Activated CD4-positive, alpha-beta T cell treated with anti-CD3 and anti-CD28 coated beads for 36 hours (primary cell): ENCODE measurements around the gene SPARC. TPM values are rescaled to one million over a fixed set of nuclear protein-coding genes. Genes with fewer than 3 reads are reported as not detected.

ENCODE experiments used
- ATAC-seq: fragments of 200-7000 bp; cut with Tn5 transposase; one replicate; pipeline ENCODE4 v1.10.0; 2021; ENCODE audit warnings: mild to moderate bottlenecking, moderate library complexity
- CTCF ChIA-PET: fragments of 350-600 bp; sonication (Branson Sonifier 250); formaldehyde crosslinking; loops from one replicate; lab custom pipeline; 2021; ENCODE audit warnings: antibody characterized with exemption; lab: Charles Lee
- POLR2A ChIA-PET: fragments of 350-600 bp; sonication (Branson Sonifier 250); formaldehyde crosslinking; loops from one replicate; lab custom pipeline; 2021; ENCODE audit warnings: antibody characterized with exemption, inconsistent platforms; lab: Charles Lee
- DNase-seq: peaks from one replicate; pipeline ENCODE4 v3.0.0-alpha.2; 2020
- H3K27ac Mint-ChIP-seq: one replicate; pipeline ENCODE4 v1.8.0; 2021; ENCODE audit warnings: mixed read lengths
- H3K27me3 Mint-ChIP-seq: one replicate; pipeline ENCODE4 v1.8.0; 2021; ENCODE audit warnings: mixed read lengths
- H3K36me3 Mint-ChIP-seq: one replicate; pipeline ENCODE4 v1.8.0; 2021; ENCODE audit warnings: low read depth, mixed read lengths
- H3K4me1 Mint-ChIP-seq: one replicate; pipeline ENCODE4 v1.8.0; 2021; ENCODE audit warnings: mixed read lengths
- H3K4me3 Mint-ChIP-seq: one replicate; pipeline ENCODE4 v1.8.0; 2021; ENCODE audit warnings: mild to moderate bottlenecking, moderate library complexity, mixed read lengths
- H3K9me3 Mint-ChIP-seq: one replicate; pipeline ENCODE4 v1.8.0; 2021; ENCODE audit warnings: low read depth, mixed read lengths
- intact Hi-C, 2 experiments: fragments of 100-400 bp; cut with DNase I in 1 of 2; cut with micrococcal nuclease in 1 of 2; formaldehyde crosslinking; loops; one replicate each; pipeline versions ENCODE4 v1.14.2 to v1.15.1; 2022 to 2024; cut with DNase I, micrococcal nuclease
- total RNA-seq, 2 experiments: library from RNA; stranded (reverse); gene quantifications; one replicate each; pipeline ENCODE4 v1.2.3, GENCODE V29; 2021

SPARC gene
- total RNA-seq, 2 experiments from 2014 or later, result 0.30 to 0.67 TPM

- no peak for DNase-seq
- Mint-ChIP-seq H3K4me1 (peaks cover 4% of the 10 kb centered on the region), H3K27ac (no peak overlapping the region), H3K27me3 (no peaks in the 10 kb centered on the region), H3K9me3 (no peaks in the 10 kb centered on the region), H3K4me3 (no peak overlapping the region), H3K36me3 (no peaks in the 10 kb centered on the region)
- POLR2A ChIA-PET, result no interaction called here
- ATAC-seq, result no peak
- CTCF ChIA-PET, result interaction anchor here (0.6 to 3.6 kb wide), 2 partner anchors 80 to 84 kb away, joined by 3 to 45 read pairs; no protein-coding TSS in a partner anchor
- intact Hi-C loops, result loop anchor here in 1 of 2 experiments (5.0 kb wide), 3 partner anchors 101 to 851 kb away; partner anchors contain the start of gene ATOX1
These were observed 30.4 kb downstream of the SPARC start for GRCh38 chr5:151656311-151656710.

- H3K27me3 Mint-ChIP-seq, result no peaks in the 10 kb centered on the region
- H3K9me3 Mint-ChIP-seq, result no peaks in the 10 kb centered on the region
- no peak overlapping the region for H3K4me3 Mint-ChIP-seq
- intact Hi-C loops, result loop anchor here (1.0 to 5.0 kb wide), 7 partner anchors 39 to 333 kb away; partner anchors contain the start of gene SLC36A1 (in 2 of the 2)
- no peaks in the 10 kb centered on the region for H3K36me3 Mint-ChIP-seq
- ChIA-PET CTCF (interaction anchor here (0.6 to 4.7 kb wide), 56 partner anchors 8 to 557 kb away, joined by 3 to 42 read pairs (median 4); partner anchors contain the start of gene SLC36A1), POLR2A (interaction anchor here (2.1 kb wide), 1 partner anchor 205 kb away, joined by 9 read pairs; the partner anchor contains the start of gene SLC36A1)
- peak; percentile 85 for DNase-seq
- peaks cover 4% of the 10 kb centered on the region for H3K4me1 Mint-ChIP-seq
- ATAC-seq, result peak; percentile 96
- H3K27ac Mint-ChIP-seq, result no peak overlapping the region
These were observed 34.6 kb downstream of the SPARC start for GRCh38 chr5:151651997-151652645.

DNA sequence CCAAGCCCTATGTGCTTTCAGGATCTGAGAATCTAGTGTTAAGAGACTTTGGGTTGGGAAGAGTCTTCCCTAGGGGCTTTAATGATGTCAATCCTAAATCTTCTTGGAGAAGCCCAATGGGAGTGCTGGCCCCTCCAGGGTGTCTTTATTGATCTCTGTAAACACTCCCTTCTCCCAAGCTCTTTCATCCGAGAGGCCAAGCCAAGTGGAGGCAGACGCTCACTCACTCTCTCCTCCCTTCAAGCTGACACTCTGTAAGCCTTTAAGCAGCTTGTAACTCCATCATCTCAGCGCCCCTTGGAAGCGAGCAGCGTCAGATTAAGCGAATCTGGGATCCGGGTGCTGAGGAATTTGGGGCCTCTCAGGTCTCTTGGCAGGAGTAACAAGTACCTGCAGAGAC, 37.7 kb downstream of the SPARC start:
- intact Hi-C loops, result no loop called here
- ATAC-seq (no peak), DNase-seq (no peak)
- ChIA-PET POLR2A (no interaction called here), CTCF (interaction anchor here (0.5 to 2.9 kb wide), 4 partner anchors 10 to 201 kb away, joined by 3 to 14 read pairs (median 10); partner anchors contain the start of gene SLC36A1)
- H3K4me1 Mint-ChIP-seq, result peaks cover 4% of the 10 kb centered on the region
- H3K9me3 Mint-ChIP-seq, result no peaks in the 10 kb centered on the region
- no peak overlapping the region for H3K4me3 Mint-ChIP-seq
- no peaks in the 10 kb centered on the region for H3K27me3 Mint-ChIP-seq
- H3K27ac Mint-ChIP-seq, result no peak overlapping the region
- no peaks in the 10 kb centered on the region for H3K36me3 Mint-ChIP-seq

- intact Hi-C loops, result no loop called here
- Mint-ChIP-seq H3K4me3 (no peak overlapping the region), H3K27me3 (no peaks in the 10 kb centered on the region), H3K36me3 (no peaks in the 10 kb centered on the region), H3K27ac (no peak overlapping the region), H3K4me1 (peaks cover 4% of the 10 kb centered on the region), H3K9me3 (no peaks in the 10 kb centered on the region)
- ChIA-PET CTCF (interaction anchor here (0.7 to 2.9 kb wide), 6 partner anchors 11 to 332 kb away, joined by 3 to 14 read pairs (median 6); partner anchors contain the start of gene SLC36A1), POLR2A (interaction anchor here (0.6 kb wide), 2 partner anchors 8 to 79 kb away, joined by 3 to 4 read pairs; no protein-coding TSS in a partner anchor)
- DNase-seq, result no peak
- ATAC-seq, result no peak
These were observed 38.6 kb downstream of the SPARC start for GRCh38 chr5:151648089-151648488.

- Mint-ChIP-seq H3K27me3 (no peaks in the 10 kb centered on the region), H3K36me3 (no peaks in the 10 kb centered on the region), H3K4me3 (no peak overlapping the region), H3K9me3 (no peaks in the 10 kb centered on the region), H3K27ac (no peak overlapping the region), H3K4me1 (peaks cover 4% of the 10 kb centered on the region)
- intact Hi-C loops, result no loop called here
- POLR2A ChIA-PET, result no interaction called here
- peak; percentile 57 for ATAC-seq
- DNase-seq, result peak; percentile 11
- CTCF ChIA-PET, result interaction anchor here (0.8 to 2.7 kb wide), 4 partner anchors 12 to 202 kb away, joined by 3 to 12 read pairs (median 6); partner anchors contain the start of gene SLC36A1
These were observed 39.3 kb downstream of the SPARC start for GRCh38 chr5:151647320-151647861.

DNA sequence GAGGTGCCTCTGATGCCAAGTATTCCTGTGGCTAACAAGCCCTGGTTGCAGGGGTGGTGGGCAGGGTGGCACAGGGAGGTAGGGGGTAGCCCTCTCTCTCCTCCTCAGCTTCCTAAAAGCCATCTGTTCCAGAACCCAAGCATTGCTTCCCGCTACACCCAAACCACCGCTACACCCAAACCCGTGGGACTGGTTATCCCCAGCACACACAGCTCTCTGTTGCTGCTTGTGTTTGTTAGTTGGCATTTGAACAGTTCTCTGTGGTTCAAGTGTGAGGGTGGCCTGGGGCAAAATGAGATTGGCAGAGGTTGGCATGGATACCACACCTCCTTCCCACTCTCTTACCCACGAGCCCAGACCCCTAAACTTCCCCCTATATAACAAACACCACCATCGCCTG, 40.4 kb downstream of the SPARC start:
- POLR2A ChIA-PET, result no interaction called here
- H3K4me3 Mint-ChIP-seq, result no peak overlapping the region
- no peak overlapping the region for H3K27ac Mint-ChIP-seq
- CTCF ChIA-PET, result interaction anchor here (0.5 to 1.4 kb wide), 5 partner anchors 11 to 405 kb away, joined by 3 to 4 read pairs (median 3); no protein-coding TSS in a partner anchor
- H3K27me3 Mint-ChIP-seq, result no peaks in the 10 kb centered on the region
- intact Hi-C loops, result no loop called here
- H3K9me3 Mint-ChIP-seq, result no peaks in the 10 kb centered on the region
- no peak for ATAC-seq
- no peaks in the 10 kb centered on the region for H3K4me1 Mint-ChIP-seq
- no peak for DNase-seq
- no peaks in the 10 kb centered on the region for H3K36me3 Mint-ChIP-seq

GRCh38 chr5:151643388-151643787, 43.3 kb downstream of the SPARC start:
- no peaks in the 10 kb centered on the region for H3K9me3 Mint-ChIP-seq

GRCh38 chr5:151642472-151643140, 44.1 kb downstream of the SPARC start:
- H3K4me3 Mint-ChIP-seq, result no peak overlapping the region
- H3K36me3 Mint-ChIP-seq, result no peaks in the 10 kb centered on the region
- intact Hi-C loops, result no loop called here
- H3K9me3 Mint-ChIP-seq, result no peaks in the 10 kb centered on the region
- ATAC-seq, result no peak
- H3K27me3 Mint-ChIP-seq, result no peaks in the 10 kb centered on the region
- DNase-seq, result no peak
- H3K27ac Mint-ChIP-seq, result no peak overlapping the region
- ChIA-PET POLR2A (no interaction called here), CTCF (interaction anchor here (2.2 kb wide), 1 partner anchor 9 kb away, joined by 11 read pairs; no protein-coding TSS in a partner anchor)
- no peaks in the 10 kb centered on the region for H3K4me1 Mint-ChIP-seq

More at GRCh38 chr5:151643388-151643787, 43.3 kb downstream of the SPARC start:
- H3K4me3 Mint-ChIP-seq, result no peak overlapping the region
- intact Hi-C loops, result no loop called here
- no peaks in the 10 kb centered on the region for H3K27me3 Mint-ChIP-seq
- CTCF ChIA-PET, result interaction anchor here (0.6 to 2.2 kb wide), 4 partner anchors 9 to 327 kb away, joined by 3 to 11 read pairs (median 6); no protein-coding TSS in a partner anchor
- no peaks in the 10 kb centered on the region for H3K4me1 Mint-ChIP-seq
- no peak for ATAC-seq
- POLR2A ChIA-PET, result no interaction called here
- no peak for DNase-seq
- H3K36me3 Mint-ChIP-seq, result no peaks in the 10 kb centered on the region
- H3K27ac Mint-ChIP-seq, result no peak overlapping the region

DNA sequence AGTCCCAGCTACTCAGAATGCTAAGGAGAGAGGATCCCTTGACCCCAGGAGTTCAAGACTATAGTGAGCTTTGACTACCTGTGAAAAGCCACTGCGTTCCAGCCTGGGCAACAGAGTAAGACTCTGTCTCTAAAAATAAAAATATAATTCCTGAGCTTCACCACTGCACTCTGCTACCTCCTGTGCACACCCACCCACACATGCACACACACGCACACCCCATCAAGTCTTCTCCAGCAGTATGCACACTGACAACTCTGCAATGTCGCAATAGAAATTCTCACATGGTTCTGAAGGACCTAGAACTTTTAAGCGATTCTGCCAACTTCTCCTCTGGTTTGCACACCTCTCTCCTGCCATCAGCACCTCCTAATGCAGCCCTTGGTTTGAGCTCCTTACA, 48.1 kb downstream of the SPARC start:
- DNase-seq, result no peak
- Mint-ChIP-seq H3K4me1 (no peaks in the 10 kb centered on the region), H3K9me3 (no peaks in the 10 kb centered on the region), H3K27ac (no peak overlapping the region), H3K36me3 (no peaks in the 10 kb centered on the region), H3K27me3 (peaks cover 2% of the 10 kb centered on the region), H3K4me3 (no peak overlapping the region)
- intact Hi-C loops, result no loop called here
- ChIA-PET CTCF (interaction anchor here (0.7 to 1.4 kb wide), 4 partner anchors 13 to 208 kb away, joined by 3 to 8 read pairs (median 3); no protein-coding TSS in a partner anchor), POLR2A (no interaction called here)
- ATAC-seq, result no peak

DNA sequence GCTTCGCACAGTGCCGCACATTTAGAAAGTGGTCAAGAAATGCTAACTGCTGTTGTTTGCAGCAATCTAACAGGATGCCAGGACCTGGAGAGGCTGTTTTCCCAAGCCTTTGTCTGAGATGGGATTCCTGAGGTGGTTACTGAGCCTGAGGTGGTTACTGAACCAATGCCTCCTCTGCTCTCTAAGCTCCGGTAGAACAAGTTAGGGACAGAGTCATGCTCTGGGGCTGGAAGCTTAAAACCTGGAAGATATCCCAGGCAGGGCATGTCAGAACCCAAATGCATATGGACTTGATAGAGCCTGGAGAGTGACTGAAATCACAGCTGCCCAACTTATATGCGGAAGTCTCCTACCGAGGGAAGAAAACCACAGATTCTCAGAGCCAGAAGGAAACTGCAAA, 49.0 kb downstream of the SPARC start:
- no peak overlapping the region for H3K4me3 Mint-ChIP-seq
- no peak overlapping the region for H3K27ac Mint-ChIP-seq

DNA sequence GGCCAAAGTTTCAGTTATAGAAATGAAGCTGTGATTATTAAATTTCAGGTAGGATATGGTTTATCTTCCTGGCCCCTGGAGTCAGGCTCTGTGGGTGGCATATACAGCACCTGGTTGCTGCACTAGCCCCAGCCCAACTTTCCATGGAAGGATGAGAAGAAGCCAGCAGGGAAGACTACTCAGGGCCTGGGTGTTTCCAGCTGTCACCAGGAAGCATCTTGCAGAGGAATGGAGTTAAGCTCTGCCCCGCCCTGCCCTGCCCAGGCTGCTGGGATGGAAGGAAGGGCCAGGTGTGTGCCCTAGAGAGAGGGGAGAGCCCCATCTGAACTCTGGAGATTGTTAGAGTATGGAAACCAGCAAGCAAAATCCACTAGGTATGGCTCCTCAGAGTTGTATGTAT, 52.8 kb downstream of the SPARC start:
- intact Hi-C loops, result no loop called here
- ATAC-seq, result no peak
- POLR2A ChIA-PET, result no interaction called here

More for the DNA sequence above, 49.0 kb downstream of the SPARC start:
- H3K36me3 Mint-ChIP-seq, result no peaks in the 10 kb centered on the region
- ATAC-seq, result no peak
- POLR2A ChIA-PET, result no interaction called here
- intact Hi-C loops, result no loop called here
- H3K9me3 Mint-ChIP-seq, result no peaks in the 10 kb centered on the region
- peaks cover 2% of the 10 kb centered on the region for H3K27me3 Mint-ChIP-seq
- H3K4me1 Mint-ChIP-seq, result no peaks in the 10 kb centered on the region
- CTCF ChIA-PET, result interaction anchor here (1.1 to 1.4 kb wide), 4 partner anchors 14 to 207 kb away, joined by 3 to 8 read pairs (median 3); no protein-coding TSS in a partner anchor
- DNase-seq, result no peak

More for the DNA sequence above, 52.8 kb downstream of the SPARC start:
- CTCF ChIA-PET, result no interaction called here
- Mint-ChIP-seq H3K27ac (no peak overlapping the region), H3K4me1 (no peaks in the 10 kb centered on the region), H3K9me3 (no peaks in the 10 kb centered on the region), H3K36me3 (no peaks in the 10 kb centered on the region), H3K4me3 (no peak overlapping the region), H3K27me3 (peaks cover 4% of the 10 kb centered on the region)
- no peak for DNase-seq
